Panc1 (cell line): ENCODE results near the gene TFDP2.

ENCODE experiments used
- CTCF ChIP-seq: fragments of 450-650 bp; IDR thresholded peaks from 2 replicates; pipeline ENCODE4 v1.5.1; 2017; ENCODE audit warnings: mild to moderate bottlenecking
- POLR2AphosphoS5 ChIP-seq: IDR thresholded peaks from 2 replicates; pipeline ENCODE4 v1.6.1; 2012; ENCODE audit warnings: mild to moderate bottlenecking, low read depth, low read length, moderate library complexity
- REST ChIP-seq, 2 experiments: IDR thresholded peaks; 2 replicates each; pipeline ENCODE4 v1.6.1; 2011 to 2012; ENCODE audit warnings: low read depth in 2 of 2, control low read depth in 1 of 2, low read length in 1 of 2, mild to moderate bottlenecking in 1 of 2, moderate library complexity in 1 of 2; ENCODE audit not compliant: insufficient read depth in 1 of 2
- TCF7L2 ChIP-seq: IDR thresholded peaks from 2 replicates; pipeline ENCODE4 v1.6.1; 2011; ENCODE audit warnings: mild to moderate bottlenecking, low read depth, low read length, inconsistent platforms

- no peak for TF ChIP-seq CTCF
- no peak for TF ChIP-seq REST (IDR thresholded peaks at IDR 0.05; ENCODE audit: insufficient read depth in 1 of 2, low read depth in 2 of 2, low read length in 1 of 2)
- no peak for TF ChIP-seq TCF7L2
- TF ChIP-seq POLR2AphosphoS5 = no peak
These were observed 19.2 kb upstream of the TFDP2 start for GRCh38 chr3:142168514-142168913.
